ENCODE measurements around the gene LMO2.

LMO2 gene

DNA sequence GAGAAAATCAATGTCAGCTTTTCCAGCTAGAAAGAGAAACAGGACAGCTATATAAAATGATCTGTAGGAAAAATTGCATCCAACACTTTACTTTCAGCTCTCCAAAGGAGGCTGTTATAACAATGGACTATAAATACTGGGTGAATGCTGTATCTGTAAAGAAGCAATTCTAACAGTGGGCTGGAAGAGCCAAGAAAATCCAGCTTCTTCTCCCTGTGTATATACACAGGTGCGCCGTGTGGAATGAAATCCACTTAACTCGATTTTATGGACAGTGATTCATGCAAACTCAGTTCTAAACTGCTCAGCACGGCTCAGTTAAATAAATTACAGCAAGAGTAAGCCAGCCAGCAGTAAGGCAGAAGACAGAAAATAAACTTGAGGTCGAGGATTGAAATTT, 32.5 kb upstream of the LMO2 start:
- H3F3A ChIP-seq (ENCODE audit: insufficient read depth, low read length): no peaks in the 10 kb centered on the region
- H3K4me1 ChIP-seq (ENCODE audit: low read length): no peaks in the 10 kb centered on the region
- H3K27me3 ChIP-seq (replicated peaks; ENCODE audit: insufficient read depth, low read length): no peaks in the 10 kb centered on the region
- H3K27ac ChIP-seq (ENCODE audit: low read length): no peak overlapping the region
- H3K9ac ChIP-seq (ENCODE audit: low read length): no peak overlapping the region
- H3K36me3 ChIP-seq (replicated peaks; ENCODE audit: insufficient read depth, low read length): no peaks in the 10 kb centered on the region
- H3K79me2 ChIP-seq (ENCODE audit: low read length): no peaks in the 10 kb centered on the region
- H3K4me3 ChIP-seq (ENCODE audit: low read length): no peak overlapping the region
- no peak overlapping the region for H2AFZ ChIP-seq (ENCODE audit: low read length)
- H3K9me3 ChIP-seq (replicated peaks; ENCODE audit: insufficient read depth, low read length): no peaks in the 10 kb centered on the region
- H3K9me2 ChIP-seq (replicated peaks; ENCODE audit: insufficient read depth, low read length): no peaks in the 10 kb centered on the region
- no peak for DNase-seq
- no peaks in the 10 kb centered on the region for H4K20me1 ChIP-seq (ENCODE audit: insufficient read depth, low read length)
- TF ChIP-seq EZH2phosphoT487 (IDR thresholded peaks at IDR 0.05; ENCODE audit: low read length) (no peak), EZH2 (optimal IDR thresholded peaks at IDR 0.05; ENCODE audit: low read depth, low read length) (no peak)
- TF ChIP-seq, protein P1, sequence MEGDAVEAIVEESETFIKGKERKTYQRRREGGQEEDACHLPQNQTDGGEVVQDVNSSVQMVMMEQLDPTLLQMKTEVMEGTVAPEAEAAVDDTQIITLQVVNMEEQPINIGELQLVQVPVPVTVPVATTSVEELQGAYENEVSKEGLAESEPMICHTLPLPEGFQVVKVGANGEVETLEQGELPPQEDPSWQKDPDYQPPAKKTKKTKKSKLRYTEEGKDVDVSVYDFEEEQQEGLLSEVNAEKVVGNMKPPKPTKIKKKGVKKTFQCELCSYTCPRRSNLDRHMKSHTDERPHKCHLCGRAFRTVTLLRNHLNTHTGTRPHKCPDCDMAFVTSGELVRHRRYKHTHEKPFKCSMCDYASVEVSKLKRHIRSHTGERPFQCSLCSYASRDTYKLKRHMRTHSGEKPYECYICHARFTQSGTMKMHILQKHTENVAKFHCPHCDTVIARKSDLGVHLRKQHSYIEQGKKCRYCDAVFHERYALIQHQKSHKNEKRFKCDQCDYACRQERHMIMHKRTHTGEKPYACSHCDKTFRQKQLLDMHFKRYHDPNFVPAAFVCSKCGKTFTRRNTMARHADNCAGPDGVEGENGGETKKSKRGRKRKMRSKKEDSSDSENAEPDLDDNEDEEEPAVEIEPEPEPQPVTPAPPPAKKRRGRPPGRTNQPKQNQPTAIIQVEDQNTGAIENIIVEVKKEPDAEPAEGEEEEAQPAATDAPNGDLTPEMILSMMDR (IDR thresholded peaks at IDR 0.05; ENCODE audit: low read length): no peak
- no peak overlapping the region for H3K4me2 ChIP-seq (ENCODE audit: low read depth, low read length)

- H3K27ac ChIP-seq (ENCODE audit: low read length): no peak overlapping the region
- no peaks in the 10 kb centered on the region for H3K9me2 ChIP-seq (replicated peaks; ENCODE audit: insufficient read depth, low read length)
- H3K4me3 ChIP-seq (ENCODE audit: low read length): no peak overlapping the region
- no peaks in the 10 kb centered on the region for H3K9me3 ChIP-seq (replicated peaks; ENCODE audit: insufficient read depth, low read length)
- TF ChIP-seq EZH2phosphoT487 (IDR thresholded peaks at IDR 0.05; ENCODE audit: low read length): no peak
- TF ChIP-seq, protein P1 (IDR thresholded peaks at IDR 0.05; ENCODE audit: low read length): no peak
- TF ChIP-seq EZH2 (optimal IDR thresholded peaks at IDR 0.05; ENCODE audit: low read depth, low read length): no peak
- no peaks in the 10 kb centered on the region for H3K4me1 ChIP-seq (ENCODE audit: low read length)
- no peaks in the 10 kb centered on the region for H3K79me2 ChIP-seq (ENCODE audit: low read length)
- H3K9ac ChIP-seq (ENCODE audit: low read length): no peak overlapping the region
- no peak overlapping the region for H3K4me2 ChIP-seq (ENCODE audit: low read depth, low read length)
- DNase-seq: no peak
- H2AFZ ChIP-seq (ENCODE audit: low read length): no peak overlapping the region
- H3K27me3 ChIP-seq (replicated peaks; ENCODE audit: insufficient read depth, low read length): no peaks in the 10 kb centered on the region
- H3K36me3 ChIP-seq (replicated peaks; ENCODE audit: insufficient read depth, low read length): no peaks in the 10 kb centered on the region
- H4K20me1 ChIP-seq (ENCODE audit: insufficient read depth, low read length): no peaks in the 10 kb centered on the region
- no peaks in the 10 kb centered on the region for H3F3A ChIP-seq (ENCODE audit: insufficient read depth, low read length)
Observed at GRCh38 chr11:33923626-33924025, 31.8 kb upstream of the LMO2 start.

- Histone ChIP-seq H3F3A (ENCODE audit: insufficient read depth, low read length) (no peaks in the 10 kb centered on the region), H2AFZ (ENCODE audit: low read length) (no peak overlapping the region), H3K9me2 (replicated peaks; ENCODE audit: insufficient read depth, low read length) (no peaks in the 10 kb centered on the region), H3K27ac (ENCODE audit: low read length) (no peak overlapping the region), H3K36me3 (replicated peaks; ENCODE audit: insufficient read depth, low read length) (no peaks in the 10 kb centered on the region), H4K20me1 (ENCODE audit: insufficient read depth, low read length) (no peaks in the 10 kb centered on the region), H3K4me1 (ENCODE audit: low read length) (no peaks in the 10 kb centered on the region), H3K27me3 (replicated peaks; ENCODE audit: insufficient read depth, low read length) (no peaks in the 10 kb centered on the region), H3K9ac (ENCODE audit: low read length) (no peak overlapping the region), H3K4me2 (ENCODE audit: low read depth, low read length) (no peak overlapping the region), H3K4me3 (ENCODE audit: low read length) (no peak overlapping the region), H3K9me3 (replicated peaks; ENCODE audit: insufficient read depth, low read length) (no peaks in the 10 kb centered on the region), H3K79me2 (ENCODE audit: low read length) (no peaks in the 10 kb centered on the region)
- TF ChIP-seq, protein P1 (IDR thresholded peaks at IDR 0.05; ENCODE audit: low read length): no peak
- no peak for TF ChIP-seq EZH2 (optimal IDR thresholded peaks at IDR 0.05; ENCODE audit: low read depth, low read length)
- TF ChIP-seq EZH2phosphoT487 (IDR thresholded peaks at IDR 0.05; ENCODE audit: low read length): no peak
- DNase-seq: no peak
Observed at GRCh38 chr11:33920838-33921613, 29.1 kb upstream of the LMO2 start.

Measured in MM.1S (cell line).